GM13976 (cell line): Measurements from ENCODE around the gene FARS2.

Experiments
- DNase-seq: peaks from one replicate; pipeline ENCODE4 v3.0.0; 2012; ENCODE audit warnings: low spot score
- CTCF ChIP-seq: IDR thresholded peaks from 2 replicates; pipeline ENCODE4 v1.5.1; 2012; ENCODE audit warnings: borderline replicate concordance, mild to moderate bottlenecking; ENCODE audit not compliant: insufficient read depth; ENCODE audit errors: extremely low read depth, missing control alignments, control extremely low read depth
- in situ Hi-C: fragments of 300-500 bp; cut with MboI; formaldehyde crosslinking; loops from one replicate; pipeline ENCODE4 v1.12.0; 2022; ENCODE audit warnings: low sequenced_read_pairs, mixed read lengths, inconsistent platforms; ENCODE audit not compliant: unreplicated experiment

The FARS2 gene

GRCh38 chr6:5337573-5337972 lies 76.3 kb downstream of the FARS2 start:
- in situ Hi-C loops: no loop called here
- no peak for DNase-seq
- no peak for TF ChIP-seq CTCF

- TF ChIP-seq CTCF: no peak
- in situ Hi-C loops: no loop called here
- peak; percentile 35 for DNase-seq
Measured at GRCh38 chr6:5338177-5338960, 77.1 kb downstream of the FARS2 start.

GRCh38 chr6:5339786-5340185 lies 78.5 kb downstream of the FARS2 start:
- no peak for DNase-seq
- in situ Hi-C loops: no loop called here

GRCh38 chr6:5341845-5342244 lies 80.5 kb downstream of the FARS2 start:
- DNase-seq: peak; percentile 28
- in situ Hi-C loops: no loop called here
- TF ChIP-seq CTCF: no peak

More at GRCh38 chr6:5339786-5340185, 78.5 kb downstream of the FARS2 start:
- TF ChIP-seq CTCF: no peak

GRCh38 chr6:5343998-5344397 lies 82.7 kb downstream of the FARS2 start:
- peak; percentile 30 for DNase-seq
- no peak for TF ChIP-seq CTCF
- in situ Hi-C loops: no loop called here

- DNase-seq: no peak
- in situ Hi-C loops: no loop called here
- no peak for TF ChIP-seq CTCF
Measured at GRCh38 chr6:5345324-5345723, 84.0 kb downstream of the FARS2 start.
